NCI-H1930 (cell line): ENCODE data around the gene ERC2.

Experiments used
- DNase-seq, 2 experiments: peaks; one replicate each; lab custom pipeline; 2025; lab: John Stamatoyannopoulos, UW

ERC2 gene

GRCh38 chr3:55929154-55929869 lies 539.0 kb downstream of the ERC2 start:
- DNase-seq = no peak

- no peak for DNase-seq
These were observed 544.6 kb downstream of the ERC2 start for GRCh38 chr3:55923626-55924025.

- no peak for DNase-seq
These were observed 545.1 kb downstream of the ERC2 start for GRCh38 chr3:55923207-55923606.

GRCh38 chr3:55912880-55913279 lies 555.4 kb downstream of the ERC2 start:
- no peak for DNase-seq

GRCh38 chr3:55911266-55911665 lies 557.0 kb downstream of the ERC2 start:
- no peak for DNase-seq

DNA sequence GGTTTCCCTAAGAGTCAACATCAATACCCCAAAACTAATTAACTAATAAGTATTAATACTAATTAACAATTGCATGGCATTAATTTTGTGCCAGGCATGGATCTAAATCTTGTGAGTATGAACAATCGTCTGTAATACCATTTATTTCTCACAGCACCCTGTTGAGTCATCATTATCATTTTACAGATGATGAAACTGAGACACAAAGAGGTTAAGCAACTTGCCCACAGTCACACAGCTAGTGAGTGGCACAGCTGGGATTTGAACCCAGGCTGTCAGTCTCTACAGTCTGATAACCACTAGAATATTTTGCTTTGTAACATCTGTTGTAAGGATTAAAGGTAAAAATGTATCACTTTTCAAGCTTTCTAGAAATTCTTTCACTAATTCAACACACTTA lies 557.7 kb downstream of the ERC2 start:
- no peak for DNase-seq

- DNase-seq = no peak
These were observed 558.9 kb downstream of the ERC2 start for GRCh38 chr3:55909373-55909772.

GRCh38 chr3:55907616-55908015 lies 560.7 kb downstream of the ERC2 start:
- no peak for DNase-seq

DNA sequence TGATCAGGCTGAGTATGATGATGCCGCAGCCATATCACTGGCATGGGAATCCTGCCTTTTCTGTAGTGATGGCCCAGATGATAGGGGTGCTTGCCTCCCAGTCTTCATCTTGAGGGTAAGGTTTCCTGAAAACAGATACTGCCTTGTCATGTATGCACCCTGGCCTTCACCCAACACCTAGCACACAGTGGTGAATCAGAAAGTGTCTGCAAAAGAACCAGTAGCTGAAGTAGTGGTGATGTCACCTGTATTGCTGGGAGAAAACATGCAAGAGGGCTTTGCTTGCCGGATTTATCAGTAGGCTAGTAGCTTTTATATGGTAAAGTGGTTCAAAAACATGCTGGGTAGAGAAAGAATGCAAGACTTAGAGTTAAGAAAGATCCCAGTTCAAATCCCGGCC lies 561.4 kb downstream of the ERC2 start:
- DNase-seq = no peak

DNA sequence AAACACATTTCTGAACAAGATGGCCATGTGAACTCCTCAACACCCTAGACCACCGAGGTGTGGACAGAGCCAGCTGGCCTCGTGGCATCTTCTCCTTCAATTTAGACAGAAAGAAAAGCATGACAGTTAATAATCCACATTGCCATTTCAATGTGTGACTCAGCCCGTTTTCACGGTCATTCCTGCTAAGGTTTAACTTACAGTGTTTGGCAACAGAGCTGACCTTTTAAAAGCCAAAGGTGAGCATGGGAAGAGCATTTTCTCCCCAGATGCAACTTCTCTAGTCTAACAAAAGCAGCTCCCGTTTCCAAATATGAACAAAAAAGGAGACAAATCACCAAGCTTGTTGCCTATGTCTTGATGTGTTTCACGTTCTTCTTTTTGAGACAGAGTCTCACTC lies 563.6 kb downstream of the ERC2 start:
- no peak for DNase-seq

- DNase-seq = no peak
These were observed 564.6 kb downstream of the ERC2 start for GRCh38 chr3:55903680-55904079.

DNA sequence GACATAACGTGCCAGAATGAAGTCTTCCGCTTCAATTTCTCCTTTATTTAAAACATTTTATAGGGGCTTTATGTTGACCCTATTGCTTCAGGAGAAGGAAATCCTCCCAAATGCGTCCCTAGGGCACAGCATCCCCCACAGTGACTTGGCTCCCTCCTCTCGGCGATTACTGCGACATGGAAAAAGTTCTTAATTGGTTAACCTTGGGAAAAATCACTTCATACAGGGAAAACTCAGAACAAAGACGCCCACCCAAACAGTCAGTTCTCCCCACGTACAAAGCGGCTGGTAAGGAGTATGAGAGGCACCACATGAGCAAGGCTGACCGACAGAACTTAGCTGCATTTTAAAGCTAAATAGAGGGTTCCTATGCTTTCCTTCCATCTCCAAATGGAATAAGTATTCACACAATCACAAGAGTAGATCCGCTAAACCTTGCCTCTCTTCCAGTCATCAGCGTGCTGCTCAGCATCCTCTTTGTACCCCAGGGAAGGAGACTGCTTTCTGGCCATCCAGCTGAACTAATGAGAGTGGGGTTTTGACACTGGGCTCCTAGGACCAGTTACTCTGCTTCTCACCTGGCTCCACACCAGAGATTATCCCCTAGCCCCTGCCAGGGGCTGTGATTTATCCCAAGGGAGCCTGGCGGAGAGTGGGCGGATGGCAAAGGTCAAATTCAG lies 565.9 kb downstream of the ERC2 start:
- DNase-seq = no peak

DNA sequence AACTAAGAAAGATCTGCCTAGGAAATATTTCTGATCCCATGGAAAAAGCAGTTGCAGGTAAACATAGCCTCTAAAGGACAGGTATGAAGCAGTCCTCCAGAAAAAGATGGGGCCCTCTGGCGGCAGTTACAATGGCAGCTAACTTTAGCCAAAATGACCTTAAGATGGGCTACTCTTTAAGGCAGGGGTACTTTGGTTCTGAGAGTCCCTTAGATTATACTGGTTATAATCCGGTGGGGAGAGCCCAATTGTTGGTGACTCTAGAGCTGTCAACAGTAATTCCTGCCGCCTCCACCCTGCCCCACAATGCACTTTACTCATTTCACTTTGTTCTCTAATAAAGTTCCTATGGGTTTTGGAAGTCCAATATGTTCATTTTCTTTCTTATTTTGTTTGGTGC lies 568.4 kb downstream of the ERC2 start:
- no peak for DNase-seq

GRCh38 chr3:55897573-55898224 lies 570.6 kb downstream of the ERC2 start:
- peak in 1 of 2 experiments; percentile 4 for DNase-seq

DNA sequence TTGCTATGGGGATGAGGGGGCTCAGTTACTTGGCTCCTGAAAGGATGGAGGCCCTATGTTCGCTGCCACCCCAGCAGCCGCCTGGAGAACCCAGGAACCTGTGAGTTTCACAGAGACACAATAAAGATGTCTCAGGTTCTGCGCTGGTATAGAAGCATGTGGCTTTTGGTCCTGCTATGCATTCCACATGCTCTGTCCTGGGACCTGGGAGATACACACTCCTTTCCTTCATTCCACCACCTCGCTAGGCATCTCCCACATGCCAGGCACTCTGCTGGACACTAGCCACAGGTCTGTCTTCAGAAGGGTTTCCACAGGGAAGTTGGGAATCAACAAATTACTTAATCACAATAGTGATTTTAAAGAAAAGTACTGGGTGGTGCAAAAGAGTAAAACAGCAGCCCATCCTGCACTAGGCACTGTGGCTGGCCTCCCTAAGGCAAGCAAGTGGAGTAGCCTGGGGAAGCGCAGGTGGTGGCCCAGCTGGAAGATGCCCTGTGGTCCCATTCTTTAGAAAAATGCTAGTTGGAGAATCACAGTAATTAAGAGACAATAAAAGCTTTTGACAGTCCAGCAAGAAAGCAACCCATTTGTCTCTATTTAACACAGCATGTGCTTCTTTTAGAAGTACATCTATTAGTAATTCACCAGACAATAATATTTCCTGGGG lies 572.2 kb downstream of the ERC2 start:
- DNase-seq = peak; percentile 8 to 47

DNA sequence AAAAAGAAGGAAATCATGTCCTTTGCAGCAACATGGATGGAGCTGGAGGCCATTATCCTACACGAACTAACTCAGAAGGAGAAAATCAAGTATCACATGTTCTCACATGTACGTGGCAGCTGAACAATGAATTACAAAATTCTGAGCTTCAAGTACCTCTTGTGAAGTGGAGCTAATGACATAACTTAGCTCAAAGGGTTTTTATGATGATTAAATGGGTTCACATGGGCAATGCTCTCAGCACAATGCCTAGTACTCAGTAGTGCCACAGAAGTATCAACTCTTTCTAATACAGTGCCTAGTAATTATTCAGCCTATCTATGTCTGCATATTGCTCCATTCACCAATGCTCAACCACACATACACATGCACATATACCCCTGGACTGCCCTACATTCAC lies 573.7 kb downstream of the ERC2 start:
- DNase-seq = no peak

DNA sequence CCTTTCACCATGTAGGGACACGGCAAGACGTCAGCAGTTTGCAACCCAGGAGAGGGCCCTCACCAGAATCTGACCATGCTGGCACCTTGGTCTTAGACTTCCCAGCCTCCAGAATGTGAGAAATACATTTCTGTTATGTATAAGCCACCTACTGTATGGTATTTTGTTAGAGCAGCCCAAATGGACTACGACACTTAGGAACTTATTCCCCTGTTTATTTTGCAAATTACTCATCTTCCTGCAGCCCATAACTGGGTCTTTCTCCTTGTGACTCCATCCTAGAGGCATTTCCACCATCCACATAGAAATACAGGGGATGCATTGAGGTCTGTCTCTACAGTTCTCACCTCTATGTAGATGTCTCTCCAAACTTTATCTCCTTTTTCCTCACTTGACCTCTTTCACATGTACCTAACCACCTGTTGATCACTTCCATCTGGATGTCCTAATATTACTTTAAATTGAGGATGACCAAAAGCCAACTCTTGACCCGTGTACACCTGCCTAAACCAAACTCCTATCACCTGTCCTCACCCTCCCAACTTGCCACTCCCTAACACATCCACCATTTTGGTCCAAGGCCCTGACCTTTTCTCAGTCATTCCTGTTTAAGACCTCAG lies 575.1 kb downstream of the ERC2 start:
- DNase-seq = no peak

- DNase-seq = no peak
These were observed 577.2 kb downstream of the ERC2 start for GRCh38 chr3:55891106-55891505.

- DNase-seq = no peak
These were observed 579.9 kb downstream of the ERC2 start for GRCh38 chr3:55888282-55888885.

DNA sequence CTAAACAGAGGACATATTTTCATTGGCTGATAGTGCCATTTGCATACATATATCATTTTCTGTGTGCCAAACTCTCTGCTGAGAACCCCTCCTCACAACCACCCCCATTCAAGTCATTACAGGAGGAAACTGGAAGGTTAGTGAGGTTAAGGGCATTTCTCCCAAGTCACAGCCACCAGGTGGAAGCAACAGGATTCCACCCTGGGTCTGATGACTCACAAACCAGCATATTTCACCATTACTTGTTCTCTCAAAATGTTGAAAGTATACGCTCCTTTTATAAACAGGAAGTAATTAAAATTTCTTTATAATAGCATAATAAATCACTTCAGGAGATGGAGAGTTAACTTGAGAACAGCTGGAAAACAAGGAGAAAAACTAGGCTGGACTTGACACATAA lies 582.5 kb downstream of the ERC2 start:
- no peak for DNase-seq

- no peak for DNase-seq
These were observed 583.6 kb downstream of the ERC2 start for GRCh38 chr3:55884491-55885285.
